NCI-H345 treated with DMSO at 0.1 percent for 48 hours (cell line): ENCODE results near the gene MYO3B.
"Not testable (repeated sequence)": the region's sequence is repeated elsewhere in the genome, so short reads cannot be mapped to it uniquely, and the experiment has no call there.

Source experiments
- DNase-seq: peaks from one replicate; lab custom pipeline; 2025; ENCODE audit not compliant: unreplicated experiment; lab: John Stamatoyannopoulos, UW

The MYO3B gene

DNA sequence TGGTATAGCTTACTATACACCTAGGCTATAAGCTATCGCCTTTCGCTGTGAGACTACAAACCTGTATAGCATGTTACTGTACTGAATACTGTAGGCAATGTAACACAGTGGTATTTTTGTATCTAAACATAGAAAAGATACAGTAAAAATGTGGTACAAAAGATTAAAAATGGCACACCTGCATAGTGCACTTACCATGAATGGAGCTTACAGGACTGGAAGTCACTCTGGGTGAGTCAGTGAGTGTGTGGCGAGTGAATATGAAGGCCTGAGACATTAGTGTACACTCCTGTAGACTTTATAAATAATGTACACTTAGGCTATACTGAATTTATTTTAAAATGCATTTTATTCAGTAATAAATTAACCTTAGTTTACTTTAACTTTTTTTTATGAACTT lies 279.0 kb downstream of the MYO3B start:
- DNase-seq: no peak

- DNase-seq: no peak
These were observed 279.8 kb downstream of the MYO3B start for GRCh38 chr2:170457742-170458141.

DNA sequence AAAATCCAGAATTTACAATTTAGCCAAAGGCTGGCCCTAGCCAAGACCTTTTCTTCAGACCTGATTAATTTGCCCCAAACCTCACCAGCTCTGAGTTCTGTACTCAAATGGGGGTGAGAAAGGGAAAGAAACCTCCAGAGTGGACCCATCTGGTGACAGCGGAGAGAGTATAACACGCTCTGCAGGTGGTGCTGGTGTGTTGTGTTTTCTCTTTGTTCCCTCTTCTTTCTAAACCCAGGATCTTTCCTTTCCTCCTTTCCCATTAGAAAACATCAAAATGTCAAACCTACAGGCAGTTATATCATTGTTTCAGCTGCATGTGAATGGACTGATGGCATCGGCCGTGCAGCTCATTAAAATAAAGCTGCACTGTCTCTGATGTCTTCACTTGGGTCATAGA lies 283.9 kb downstream of the MYO3B start:
- DNase-seq: no peak

- no peak for DNase-seq
These were observed 284.7 kb downstream of the MYO3B start for GRCh38 chr2:170462433-170463205.

DNA sequence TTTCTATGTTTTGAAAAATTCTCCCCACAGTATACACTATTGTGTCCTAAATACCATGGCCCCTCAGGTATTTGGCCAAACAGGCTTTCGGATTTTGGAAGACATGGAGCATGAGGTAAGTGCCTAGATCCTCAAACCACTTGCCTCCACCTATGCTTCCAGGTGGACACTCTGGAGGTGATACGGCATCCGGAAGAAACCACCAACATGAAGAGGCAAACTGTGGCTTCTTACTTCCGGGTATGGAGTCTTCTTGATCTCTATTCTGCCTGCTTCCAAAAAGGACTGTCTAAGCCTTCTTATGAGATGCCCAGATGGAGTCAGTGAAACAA lies 285.2 kb downstream of the MYO3B start:
- DNase-seq: no peak

DNA sequence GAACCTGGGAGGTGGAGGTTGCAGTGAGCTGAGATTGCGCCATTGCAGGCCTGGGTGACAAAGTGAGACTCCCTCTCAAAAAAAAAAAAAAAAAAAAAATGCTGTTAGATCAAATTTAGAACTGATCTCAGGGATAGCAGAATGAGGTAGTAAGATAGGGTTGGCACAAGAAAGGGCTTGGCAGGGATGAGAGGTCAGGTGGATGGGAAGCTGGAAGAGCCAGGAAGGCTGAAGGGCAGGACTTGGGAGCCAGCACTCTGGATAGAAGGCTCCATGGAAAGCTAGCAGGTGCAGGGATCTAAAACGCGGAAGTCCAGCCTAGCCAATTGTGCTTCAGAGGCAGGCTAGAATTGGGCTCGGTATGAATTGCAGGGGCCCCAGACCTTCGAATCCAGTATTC lies 286.3 kb downstream of the MYO3B start:
- DNase-seq: no peak

- DNase-seq: no peak
These were observed 287.3 kb downstream of the MYO3B start for GRCh38 chr2:170465241-170465640.

- DNase-seq: no peak
These were observed 288.7 kb downstream of the MYO3B start for GRCh38 chr2:170466632-170467031.

- DNase-seq: no peak
These were observed 289.8 kb downstream of the MYO3B start for GRCh38 chr2:170467568-170468422.

GRCh38 chr2:170468557-170468956 lies 290.6 kb downstream of the MYO3B start:
- DNase-seq: no peak

- DNase-seq: not testable (repeated sequence)
These were observed 294.6 kb downstream of the MYO3B start for GRCh38 chr2:170472498-170472897.

DNA sequence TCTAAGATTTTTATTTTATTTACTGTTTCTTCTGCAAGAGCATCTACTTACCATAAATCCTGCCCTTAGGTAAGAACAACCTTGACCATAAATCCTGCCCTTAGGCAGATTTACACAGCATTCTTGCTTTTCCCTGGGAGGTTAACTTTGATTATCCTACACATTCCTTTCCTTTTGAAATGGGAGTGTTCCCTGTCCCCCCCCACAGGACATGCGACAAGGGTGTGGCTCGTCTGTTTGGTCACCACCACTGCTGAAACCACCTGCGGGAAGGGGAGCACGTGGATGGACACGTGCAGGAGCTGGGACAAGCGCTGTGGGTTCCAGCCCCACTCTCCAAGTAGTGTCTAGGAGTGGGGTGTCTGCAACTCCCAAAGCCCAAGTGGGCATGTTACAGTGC lies 297.9 kb downstream of the MYO3B start:
- no peak for DNase-seq

DNA sequence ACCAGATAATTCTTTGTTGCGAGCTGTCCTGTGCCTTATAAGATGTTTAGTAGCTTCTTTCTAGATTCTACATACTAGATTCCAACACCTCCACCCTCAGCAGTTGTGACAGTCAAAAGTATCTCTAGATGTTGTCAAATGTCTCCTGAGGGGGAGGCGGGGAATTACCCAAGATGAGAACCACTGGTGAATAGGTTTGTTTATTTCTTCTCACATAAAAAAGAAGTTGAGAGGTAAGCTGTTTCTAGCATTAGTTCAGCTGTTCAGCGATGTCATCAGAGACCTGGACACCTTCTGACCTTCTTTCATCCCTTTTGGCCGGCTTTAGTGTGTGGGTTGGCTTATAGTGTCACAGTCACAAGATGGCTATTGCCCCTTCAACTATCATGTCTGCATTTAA lies 299.7 kb downstream of the MYO3B start:
- DNase-seq: no peak

GRCh38 chr2:170481201-170481600 lies 303.3 kb downstream of the MYO3B start:
- DNase-seq: no peak

- no peak for DNase-seq
These were observed 306.6 kb downstream of the MYO3B start for GRCh38 chr2:170484552-170484951.

DNA sequence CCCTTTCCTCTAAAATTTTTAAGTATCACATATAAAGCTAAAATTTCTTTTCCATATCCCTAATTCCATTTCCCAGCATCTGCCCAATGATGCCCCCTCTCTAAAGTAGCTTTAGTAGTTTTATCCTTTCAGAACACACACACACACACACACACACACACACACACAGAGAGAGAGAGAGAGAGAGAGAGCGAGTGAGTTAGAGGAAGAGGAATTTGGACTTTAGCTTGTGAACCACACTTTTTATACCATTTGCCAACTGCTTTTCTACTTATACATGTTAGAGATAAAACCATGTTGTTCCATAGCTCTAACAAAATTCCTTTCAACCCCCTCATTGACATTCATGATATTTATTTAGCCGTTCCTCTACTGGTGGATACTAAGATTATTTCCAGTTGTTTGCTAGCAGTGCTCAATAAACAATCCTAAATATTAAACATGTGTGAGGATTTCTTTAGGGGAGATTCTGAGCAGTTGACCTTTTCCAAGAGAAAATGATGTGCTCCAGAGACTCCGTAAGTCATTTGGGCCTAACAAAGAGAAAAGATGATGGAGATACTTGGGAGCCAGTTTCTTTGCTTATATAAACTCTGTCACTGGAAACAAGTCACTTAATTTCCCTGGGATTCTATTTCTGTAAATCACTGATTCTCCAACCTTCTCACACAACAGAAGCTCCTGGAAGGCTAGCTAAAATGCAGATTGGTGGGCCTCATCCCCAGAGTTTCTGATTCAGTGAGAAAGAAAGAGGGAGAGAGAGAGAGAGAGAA lies 307.5 kb downstream of the MYO3B start:
- DNase-seq: no peak

DNA sequence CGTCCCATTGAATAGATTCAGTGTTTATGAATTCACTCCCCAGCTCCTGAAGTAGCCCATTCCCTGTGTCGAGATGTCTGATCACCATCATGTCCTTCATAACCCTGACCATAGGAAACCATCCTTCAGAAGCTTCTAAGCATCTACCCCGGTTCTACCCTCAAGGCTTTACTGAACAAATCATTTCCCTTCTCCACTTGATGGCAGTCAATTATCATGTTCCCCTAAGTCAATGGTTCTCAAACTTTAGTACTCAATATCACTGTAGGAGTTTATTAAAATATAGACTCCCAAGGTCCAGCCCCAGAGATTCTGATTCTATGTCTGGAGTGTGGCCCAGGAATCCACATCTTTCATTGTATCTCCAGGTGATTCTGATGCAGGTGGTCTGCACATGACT lies 308.8 kb downstream of the MYO3B start:
- DNase-seq: no peak

GRCh38 chr2:170488807-170489206 lies 310.9 kb downstream of the MYO3B start:
- no peak for DNase-seq

- DNase-seq: no peak
These were observed 314.1 kb downstream of the MYO3B start for GRCh38 chr2:170492010-170492409.

DNA sequence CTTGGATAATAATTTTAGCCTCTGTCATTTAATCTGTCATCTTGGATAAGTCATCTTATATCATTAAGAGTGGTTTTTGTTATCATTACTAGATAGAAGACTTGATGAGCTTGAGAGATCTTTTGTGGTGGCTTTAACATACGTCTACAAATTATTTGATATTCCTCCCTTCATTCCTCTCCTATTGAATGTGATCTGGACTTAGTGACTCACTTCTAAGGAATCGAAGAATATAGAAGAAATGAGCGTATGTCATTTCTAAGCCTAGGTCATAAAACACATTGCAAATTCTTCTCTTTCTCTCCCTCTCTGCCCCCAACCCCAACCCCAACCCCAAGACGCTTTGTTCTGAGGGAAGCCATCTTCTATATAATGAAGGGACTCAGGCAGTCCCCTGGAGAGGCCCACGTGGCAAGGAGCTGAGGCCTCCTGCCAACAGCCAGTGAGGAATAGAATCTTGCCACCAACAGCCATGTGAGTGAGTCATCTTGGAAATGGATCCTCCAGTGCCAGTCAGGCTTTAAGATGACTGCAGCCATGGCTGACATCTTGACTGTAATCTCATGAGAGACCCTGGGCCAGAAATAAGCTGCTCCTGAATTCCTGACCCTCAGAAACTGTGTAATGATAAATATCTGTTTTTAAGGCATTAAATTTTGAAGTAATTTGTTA lies 315.6 kb downstream of the MYO3B start:
- DNase-seq: no peak

GRCh38 chr2:170495896-170496295 lies 317.9 kb downstream of the MYO3B start:
- DNase-seq: no peak
